Activated naive CD8-positive, alpha-beta T cell treated with anti-CD3 and anti-CD28 coated beads for 36 hours (primary cell): ENCODE results near the gene RUNX3. TPM values are rescaled to one million over a fixed set of nuclear protein-coding genes. Genes with fewer than 3 reads are reported as not detected.

Experiments used
- DNase-seq: peaks from one replicate; pipeline ENCODE4 v3.0.0; 2021
- H3K27ac Mint-ChIP-seq: one replicate; pipeline ENCODE4 v1.8.0; 2022; ENCODE audit warnings: mild to moderate bottlenecking, moderate library complexity, mixed read lengths
- H3K27me3 Mint-ChIP-seq: one replicate; pipeline ENCODE4 v1.8.0; 2022; ENCODE audit warnings: mild to moderate bottlenecking, mixed read lengths
- H3K36me3 Mint-ChIP-seq: one replicate; pipeline ENCODE4 v1.8.0; 2021; ENCODE audit warnings: mild to moderate bottlenecking, mixed read lengths
- H3K4me1 Mint-ChIP-seq: one replicate; pipeline ENCODE4 v1.8.0; 2021; ENCODE audit warnings: mixed read lengths
- H3K4me3 Mint-ChIP-seq: one replicate; pipeline ENCODE4 v1.8.0; 2022; ENCODE audit warnings: mild to moderate bottlenecking, moderate library complexity, mixed read lengths
- H3K9me3 Mint-ChIP-seq: one replicate; pipeline ENCODE4 v1.8.0; 2022; ENCODE audit warnings: mixed read lengths
- total RNA-seq, 2 experiments: library from RNA; stranded (reverse); gene quantifications; one replicate each; pipeline ENCODE4 v1.2.3, GENCODE V29; 2021

RUNX3 gene
- total RNA-seq, 2 experiments from 2014 or later = 144 TPM

DNA sequence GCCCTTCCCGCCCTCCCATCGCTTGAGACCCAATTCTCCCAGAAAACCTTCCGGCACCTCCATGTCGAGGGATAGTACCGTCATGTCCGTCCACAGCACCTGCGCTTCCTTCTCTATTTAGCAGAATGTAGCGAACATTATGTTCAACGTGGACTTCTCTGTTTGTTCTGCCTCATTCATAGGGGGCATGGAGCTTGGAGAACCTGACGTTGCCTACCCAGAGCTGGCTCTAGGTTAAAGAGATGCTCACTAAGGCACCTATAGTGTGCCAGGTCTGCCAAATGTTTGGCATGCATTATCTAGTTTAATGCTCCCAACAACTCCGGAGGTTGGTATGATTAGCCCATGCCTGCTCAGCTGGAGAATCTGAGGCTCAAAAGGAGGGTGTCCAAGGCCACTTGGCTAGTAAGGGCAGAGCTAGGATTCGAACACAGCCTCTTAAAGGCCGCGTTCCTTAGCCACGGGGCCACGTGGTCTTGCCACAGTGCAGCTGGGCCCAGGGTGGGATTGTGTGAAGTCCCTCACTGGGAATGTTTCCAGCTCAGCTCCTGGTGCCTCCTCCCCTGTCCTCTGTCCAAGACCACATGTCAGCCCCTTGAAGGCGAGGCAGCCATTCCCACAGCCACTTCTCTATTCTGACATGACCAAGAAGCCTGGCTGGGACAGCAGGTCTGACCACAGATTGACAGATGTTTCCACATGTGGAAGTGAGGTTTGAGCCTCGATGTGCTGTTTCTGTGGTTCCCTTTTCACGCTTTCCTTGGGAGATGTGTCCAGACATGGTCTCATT lies 57.8 kb downstream of the RUNX3 start:
- Mint-ChIP-seq H3K4me1 (peaks cover 15% of the 10 kb centered on the region), H3K9me3 (no peaks in the 10 kb centered on the region), H3K27ac (peak overlapping the region; percentile 48), H3K27me3 (no peaks in the 10 kb centered on the region), H3K36me3 (no peaks in the 10 kb centered on the region), H3K4me3 (no peak overlapping the region)
- DNase-seq = no peak

DNA sequence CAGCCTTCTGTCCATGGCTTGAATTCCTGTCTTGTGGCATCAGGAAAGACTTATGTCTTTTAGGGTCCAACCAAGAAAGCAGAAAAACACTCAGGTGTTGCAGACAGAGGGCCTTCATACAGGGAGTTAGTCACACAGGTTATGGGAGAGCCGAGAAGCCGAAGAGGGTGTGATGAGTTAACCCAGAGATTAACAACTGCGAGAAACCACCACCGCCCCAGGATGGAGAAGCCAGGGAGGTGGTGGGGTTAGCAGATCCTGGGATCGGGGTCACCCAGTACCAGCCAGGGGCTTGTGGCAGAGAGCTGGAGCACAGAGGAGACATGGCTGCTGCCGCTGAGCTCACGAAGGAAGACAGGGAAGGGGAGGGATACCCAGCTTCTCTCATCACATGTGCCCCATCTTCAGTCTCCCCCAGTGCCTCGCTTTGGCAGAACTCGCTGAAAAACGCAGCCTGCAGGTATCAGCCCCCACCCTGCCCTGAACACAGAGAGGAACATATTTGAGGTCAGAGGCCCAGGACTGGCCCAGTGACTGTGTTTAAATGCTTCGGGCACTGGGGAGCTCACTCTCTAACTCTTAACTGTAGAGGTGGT lies 58.7 kb downstream of the RUNX3 start:
- H3K27ac Mint-ChIP-seq = no peak overlapping the region
- H3K27me3 Mint-ChIP-seq = no peaks in the 10 kb centered on the region
- peaks cover 15% of the 10 kb centered on the region for H3K4me1 Mint-ChIP-seq
- no peaks in the 10 kb centered on the region for H3K9me3 Mint-ChIP-seq
- no peaks in the 10 kb centered on the region for H3K36me3 Mint-ChIP-seq
- H3K4me3 Mint-ChIP-seq = peak overlapping the region; percentile 1
- no peak for DNase-seq

DNA sequence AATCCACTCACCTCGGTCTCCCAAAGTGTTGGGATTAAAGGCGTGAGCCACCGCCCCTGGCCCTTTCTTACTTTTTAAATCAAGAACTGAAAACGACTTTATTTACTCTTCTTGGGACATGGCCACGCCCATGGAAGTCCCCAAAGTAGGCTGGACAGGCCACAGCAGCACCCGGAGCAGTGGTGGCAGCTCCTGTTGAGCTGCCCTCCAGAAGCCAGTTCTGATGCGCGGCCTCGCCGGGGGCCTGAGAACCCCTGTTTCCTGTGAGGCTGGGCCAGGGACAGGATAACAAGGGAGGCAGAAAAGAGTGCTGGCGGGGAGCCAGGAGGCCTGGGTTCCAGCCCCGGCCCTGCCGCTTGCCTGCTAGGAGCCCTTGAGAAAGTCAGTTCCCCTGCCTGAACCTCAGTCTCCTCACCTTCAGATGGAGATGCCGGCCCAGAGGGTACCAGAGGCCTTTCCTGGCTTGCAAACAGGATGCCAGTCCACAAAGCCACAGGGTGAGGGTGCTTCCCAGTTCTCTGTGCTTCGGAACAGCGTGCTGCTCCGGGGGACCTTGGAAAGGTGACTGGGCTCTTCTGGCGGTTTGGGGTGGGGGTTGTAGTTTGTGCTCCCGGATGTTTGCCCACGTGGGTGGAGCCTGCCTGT lies 59.4 kb downstream of the RUNX3 start:
- DNase-seq = peak; percentile 36
- H3K36me3 Mint-ChIP-seq = no peaks in the 10 kb centered on the region
- no peak overlapping the region for H3K27ac Mint-ChIP-seq

DNA sequence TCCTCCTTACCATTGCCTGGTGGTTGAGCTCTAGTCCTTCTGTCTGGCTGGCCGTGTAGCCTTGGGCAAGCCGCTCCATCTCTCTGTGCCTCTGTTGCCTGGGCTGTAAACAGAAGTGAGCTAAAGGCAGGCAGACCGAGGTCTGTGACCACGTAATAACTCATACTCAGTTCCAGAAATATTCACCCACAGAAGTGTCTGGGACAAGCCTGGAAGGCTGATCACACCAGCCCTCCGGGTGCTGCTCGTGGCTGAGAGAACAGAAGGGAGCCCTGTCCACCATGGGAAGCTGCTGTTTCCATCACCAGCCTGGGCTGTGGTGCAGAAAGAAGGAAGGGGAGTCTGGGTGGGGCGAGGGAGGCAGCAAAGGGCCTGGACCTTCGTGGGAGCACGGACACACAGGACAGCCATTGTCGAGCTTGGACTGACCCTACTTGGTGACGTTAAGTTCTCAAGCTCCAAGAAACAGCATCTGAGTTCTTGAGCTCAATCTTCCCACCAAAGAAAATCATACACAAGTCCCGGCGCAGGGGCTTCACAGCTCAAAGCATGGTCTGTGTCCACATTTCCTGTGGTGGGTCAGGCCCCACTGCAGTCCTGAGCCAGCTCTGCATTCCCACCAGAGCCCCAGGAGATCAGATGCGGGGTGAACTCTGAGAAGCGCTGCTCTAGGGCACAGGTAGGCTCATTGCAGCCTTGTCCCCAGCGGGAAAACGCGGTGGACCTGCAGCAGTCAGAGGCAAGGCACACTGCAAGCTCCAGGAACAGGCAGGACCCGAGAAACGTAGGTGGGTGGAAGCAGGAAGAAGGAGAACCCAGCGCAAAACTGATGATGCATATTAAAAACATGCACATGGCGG lies 61.8 kb downstream of the RUNX3 start:
- H3K27ac Mint-ChIP-seq = no peak overlapping the region
- no peak for DNase-seq
- H3K4me1 Mint-ChIP-seq = peaks cover 15% of the 10 kb centered on the region
- no peaks in the 10 kb centered on the region for H3K27me3 Mint-ChIP-seq
- H3K36me3 Mint-ChIP-seq = no peaks in the 10 kb centered on the region
- no peak overlapping the region for H3K4me3 Mint-ChIP-seq
- H3K9me3 Mint-ChIP-seq = no peaks in the 10 kb centered on the region

More for the DNA sequence above, 59.4 kb downstream of the RUNX3 start:
- H3K4me3 Mint-ChIP-seq = peak overlapping the region; percentile 1
- H3K9me3 Mint-ChIP-seq = no peaks in the 10 kb centered on the region
- H3K27me3 Mint-ChIP-seq = no peaks in the 10 kb centered on the region
- peaks cover 15% of the 10 kb centered on the region for H3K4me1 Mint-ChIP-seq

- Mint-ChIP-seq H3K9me3 (no peaks in the 10 kb centered on the region), H3K27me3 (no peaks in the 10 kb centered on the region), H3K27ac (no peak overlapping the region), H3K4me3 (no peak overlapping the region), H3K4me1 (peaks cover 15% of the 10 kb centered on the region), H3K36me3 (no peaks in the 10 kb centered on the region)
- DNase-seq = no peak
Observed at GRCh38 chr1:24867084-24867870, 62.8 kb downstream of the RUNX3 start.

DNA sequence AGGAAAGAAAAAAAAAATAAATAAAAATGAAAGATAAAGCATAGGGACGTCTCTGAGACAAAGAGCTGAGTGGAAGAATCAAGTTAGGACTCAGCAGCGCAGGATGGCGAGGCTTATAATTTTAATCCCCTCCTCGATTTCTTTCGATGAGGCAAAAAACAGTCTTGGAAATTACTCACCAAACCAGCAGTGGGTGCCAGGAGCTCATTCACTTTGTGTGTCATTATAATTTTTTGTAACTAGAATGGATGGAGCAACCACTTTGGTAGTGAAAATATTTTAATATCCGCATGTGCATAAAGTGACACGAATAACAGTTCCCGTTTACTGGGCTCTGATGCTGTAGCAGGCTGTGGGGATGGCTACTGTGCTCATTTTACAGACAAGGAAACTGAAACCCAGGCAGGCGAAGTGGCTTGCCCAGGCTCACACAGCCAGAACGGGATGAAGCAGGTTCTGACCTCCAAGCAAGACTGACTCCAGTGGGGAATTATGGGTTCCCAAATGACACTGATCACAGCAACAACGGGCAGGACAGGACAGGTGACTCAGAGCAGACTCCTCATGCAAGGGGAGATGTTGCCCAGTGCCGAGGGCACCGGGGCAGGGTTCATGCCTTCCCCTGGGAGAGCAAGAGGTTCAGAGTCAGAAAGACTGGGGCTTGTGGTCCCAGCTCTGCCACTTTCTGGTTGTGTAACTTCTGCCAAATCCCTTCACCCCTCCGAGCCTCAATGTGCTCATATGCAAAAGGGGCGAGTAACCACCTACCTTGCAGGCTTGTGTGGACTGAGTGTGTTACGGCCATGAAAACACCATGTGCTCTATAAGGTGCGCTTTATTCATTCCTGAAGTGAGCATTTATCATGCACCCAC lies 63.6 kb downstream of the RUNX3 start:
- Mint-ChIP-seq H3K27ac (no peak overlapping the region), H3K9me3 (no peaks in the 10 kb centered on the region), H3K4me1 (peaks cover 11% of the 10 kb centered on the region), H3K27me3 (no peaks in the 10 kb centered on the region), H3K36me3 (no peaks in the 10 kb centered on the region), H3K4me3 (no peak overlapping the region)
- DNase-seq = no peak

- no peak for DNase-seq
- Mint-ChIP-seq H3K27me3 (no peaks in the 10 kb centered on the region), H3K36me3 (no peaks in the 10 kb centered on the region)
Observed at GRCh38 chr1:24865587-24865986, 64.5 kb downstream of the RUNX3 start.

GRCh38 chr1:24865168-24865567 lies 64.9 kb downstream of the RUNX3 start:
- Mint-ChIP-seq H3K27me3 (no peaks in the 10 kb centered on the region), H3K4me3 (no peak overlapping the region), H3K4me1 (no peaks in the 10 kb centered on the region), H3K9me3 (no peaks in the 10 kb centered on the region), H3K36me3 (no peaks in the 10 kb centered on the region), H3K27ac (no peak overlapping the region)
- no peak for DNase-seq

More at GRCh38 chr1:24865587-24865986, 64.5 kb downstream of the RUNX3 start:
- no peak overlapping the region for H3K27ac Mint-ChIP-seq
- H3K9me3 Mint-ChIP-seq = no peaks in the 10 kb centered on the region
- H3K4me3 Mint-ChIP-seq = no peak overlapping the region
- H3K4me1 Mint-ChIP-seq = peaks cover 3% of the 10 kb centered on the region

GRCh38 chr1:24864370-24864777 lies 65.7 kb downstream of the RUNX3 start:
- Mint-ChIP-seq H3K4me3 (no peak overlapping the region), H3K27ac (no peak overlapping the region), H3K27me3 (no peaks in the 10 kb centered on the region), H3K4me1 (no peaks in the 10 kb centered on the region), H3K36me3 (no peaks in the 10 kb centered on the region), H3K9me3 (no peaks in the 10 kb centered on the region)
- DNase-seq = no peak

DNA sequence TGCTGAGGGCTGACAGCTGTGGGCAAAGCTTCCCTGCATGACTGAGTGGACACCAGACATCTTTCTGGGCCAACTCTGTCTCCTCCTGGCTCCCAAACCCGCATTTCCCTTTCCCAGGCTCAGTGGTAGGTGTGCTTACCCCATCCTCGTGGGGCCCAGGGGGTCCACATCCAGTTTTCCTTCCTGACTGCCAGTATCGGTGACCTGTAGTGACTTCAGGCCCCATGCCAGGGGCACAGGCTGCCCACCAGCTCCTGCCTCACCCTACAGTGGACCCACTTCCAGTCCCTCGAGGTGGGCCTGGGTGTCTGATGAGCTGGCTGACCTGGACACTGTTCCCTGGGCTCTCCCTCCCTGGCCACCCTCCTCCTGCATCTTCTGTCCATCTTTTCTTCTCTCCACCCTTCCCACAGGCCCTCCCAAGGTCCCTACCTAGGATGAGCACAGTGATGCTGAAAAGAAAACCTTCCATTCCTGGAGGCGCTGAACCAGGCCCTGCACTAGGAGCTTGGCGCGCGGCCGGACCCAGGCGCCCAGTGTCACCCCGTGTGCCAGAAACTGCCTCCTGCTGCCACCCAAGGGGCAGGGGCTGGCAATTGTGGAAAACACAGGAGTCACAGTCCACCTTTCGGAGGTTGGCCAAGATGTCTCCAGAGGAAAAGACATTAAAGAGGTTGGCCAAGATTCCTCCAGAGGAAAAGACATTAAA lies 67.1 kb downstream of the RUNX3 start:
- Mint-ChIP-seq H3K4me3 (no peak overlapping the region), H3K27ac (no peak overlapping the region), H3K36me3 (no peaks in the 10 kb centered on the region), H3K4me1 (no peaks in the 10 kb centered on the region), H3K27me3 (no peaks in the 10 kb centered on the region), H3K9me3 (no peaks in the 10 kb centered on the region)
- no peak for DNase-seq

DNA sequence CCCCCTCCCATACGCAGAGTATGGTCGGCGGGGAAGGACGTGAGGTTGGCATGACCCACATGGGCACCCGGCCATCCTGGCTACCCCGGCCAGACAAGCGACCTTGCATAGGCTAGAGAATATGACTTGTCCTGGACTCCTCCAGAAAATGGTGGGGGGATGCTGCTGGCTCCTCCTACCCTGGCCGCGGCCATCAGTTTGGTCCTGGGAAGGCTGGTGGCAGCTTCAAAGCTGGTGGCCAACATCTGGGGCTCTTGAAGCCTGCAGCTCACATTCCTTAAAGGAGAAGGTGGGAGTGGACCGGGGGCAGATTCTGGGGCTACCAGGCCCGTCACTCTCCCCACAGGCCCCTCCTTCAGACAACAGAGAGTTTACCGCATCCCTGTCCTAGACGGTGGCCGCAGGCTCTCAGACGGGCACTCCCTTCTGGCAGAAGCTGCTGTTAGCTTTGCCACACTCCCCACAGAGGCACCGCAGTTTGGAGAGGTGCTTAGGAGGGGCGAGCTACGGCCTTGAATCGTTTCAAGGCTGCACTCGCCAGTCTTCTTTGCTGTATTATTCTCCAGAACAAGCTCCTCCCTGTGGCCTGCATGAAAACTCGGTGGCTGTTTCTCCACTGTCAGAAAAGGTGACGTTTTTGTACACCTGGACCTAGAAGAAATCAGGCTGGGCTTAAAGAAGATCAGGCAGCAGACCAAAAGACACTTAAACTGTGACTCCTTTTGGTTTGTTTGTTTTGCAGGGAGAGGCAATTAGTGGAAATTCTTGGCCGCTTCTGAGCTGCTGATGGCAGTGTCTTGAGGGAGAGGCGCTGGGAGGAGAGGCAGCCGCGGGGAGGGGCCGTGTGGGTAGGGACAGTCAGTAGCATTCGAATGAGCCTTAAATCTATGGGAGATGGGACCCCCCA lies 68.0 kb downstream of the RUNX3 start:
- no peak overlapping the region for H3K27ac Mint-ChIP-seq
- no peak for DNase-seq
- H3K9me3 Mint-ChIP-seq = no peaks in the 10 kb centered on the region
- H3K27me3 Mint-ChIP-seq = no peaks in the 10 kb centered on the region
- no peak overlapping the region for H3K4me3 Mint-ChIP-seq
- no peaks in the 10 kb centered on the region for H3K4me1 Mint-ChIP-seq
- no peaks in the 10 kb centered on the region for H3K36me3 Mint-ChIP-seq

DNA sequence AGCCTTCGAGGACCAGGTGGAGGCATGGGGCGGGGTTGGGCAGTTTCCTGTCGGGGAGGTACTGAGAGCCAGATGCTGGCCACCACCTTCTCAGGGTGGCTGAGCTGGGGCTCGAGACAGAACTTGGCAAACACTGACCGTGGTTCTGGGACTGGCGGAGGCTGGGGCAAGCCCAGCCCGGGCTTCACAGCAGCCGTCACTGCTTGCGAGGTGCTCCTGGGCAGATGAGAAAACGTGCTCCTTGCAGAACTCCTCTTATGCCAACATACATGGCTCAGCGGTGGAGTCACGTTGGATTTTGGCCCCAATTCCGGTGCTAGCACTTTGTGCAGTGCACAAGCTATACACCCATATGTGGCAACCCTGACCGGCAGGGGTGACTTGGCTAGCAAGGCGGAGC lies 69.2 kb downstream of the RUNX3 start:
- Mint-ChIP-seq H3K4me3 (no peak overlapping the region), H3K36me3 (no peaks in the 10 kb centered on the region), H3K4me1 (no peaks in the 10 kb centered on the region), H3K9me3 (no peaks in the 10 kb centered on the region), H3K27ac (no peak overlapping the region), H3K27me3 (no peaks in the 10 kb centered on the region)
- no peak for DNase-seq
